Adrenal gland (tissue), 5 donors: ENCODE data around the gene B4GALT1.

Experiments
- POLR2A ChIP-seq, 2 donors: fragments of 450-650 bp; IDR thresholded peaks; one replicate each; pipeline ENCODE4 v1.6.1; 2017; ENCODE audit warnings: antibody characterized with exemption in 2 of 2, mild to moderate bottlenecking in 2 of 2, moderate library complexity in 1 of 2
- TF ChIP-seq, protein P1 (sequence below), 6 experiments: fragments of 450-650 bp in 4 of 6; fragments of 200-600 bp in 2 of 6; sonication (generic) in 1 of 6; IDR thresholded peaks; 1 replicate in 5 of 6; 2 replicates in 1 of 6; pipeline versions ENCODE4 v1.5.1 to v1.8.0; 2016 to 2021; ENCODE audit warnings: antibody characterized with exemption in 6 of 6, mild to moderate bottlenecking in 2 of 6, moderate library complexity in 1 of 6
- donor health status: DM: no; HTN: no; CAD: no.

DNA sequence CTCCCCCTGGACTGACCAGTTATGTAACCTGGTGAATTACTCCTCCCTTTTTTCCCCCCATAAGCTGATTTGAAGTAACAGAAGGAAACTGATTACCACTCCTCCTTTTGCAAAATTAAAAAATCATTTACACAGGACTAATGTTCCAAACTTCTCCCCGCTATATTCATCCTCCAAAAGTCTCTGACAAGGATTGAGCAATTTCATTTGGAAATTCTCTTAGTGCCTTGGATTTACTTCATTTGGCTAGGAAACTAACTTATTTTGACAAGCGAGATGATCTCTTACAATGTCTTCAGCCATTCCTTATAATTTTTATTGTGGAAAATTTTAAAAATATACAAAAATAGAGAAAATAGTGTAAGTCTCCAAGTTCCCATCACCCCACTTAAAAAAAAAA is 15.4 kb upstream of the B4GALT1 start:
- TF ChIP-seq, protein P1, sequence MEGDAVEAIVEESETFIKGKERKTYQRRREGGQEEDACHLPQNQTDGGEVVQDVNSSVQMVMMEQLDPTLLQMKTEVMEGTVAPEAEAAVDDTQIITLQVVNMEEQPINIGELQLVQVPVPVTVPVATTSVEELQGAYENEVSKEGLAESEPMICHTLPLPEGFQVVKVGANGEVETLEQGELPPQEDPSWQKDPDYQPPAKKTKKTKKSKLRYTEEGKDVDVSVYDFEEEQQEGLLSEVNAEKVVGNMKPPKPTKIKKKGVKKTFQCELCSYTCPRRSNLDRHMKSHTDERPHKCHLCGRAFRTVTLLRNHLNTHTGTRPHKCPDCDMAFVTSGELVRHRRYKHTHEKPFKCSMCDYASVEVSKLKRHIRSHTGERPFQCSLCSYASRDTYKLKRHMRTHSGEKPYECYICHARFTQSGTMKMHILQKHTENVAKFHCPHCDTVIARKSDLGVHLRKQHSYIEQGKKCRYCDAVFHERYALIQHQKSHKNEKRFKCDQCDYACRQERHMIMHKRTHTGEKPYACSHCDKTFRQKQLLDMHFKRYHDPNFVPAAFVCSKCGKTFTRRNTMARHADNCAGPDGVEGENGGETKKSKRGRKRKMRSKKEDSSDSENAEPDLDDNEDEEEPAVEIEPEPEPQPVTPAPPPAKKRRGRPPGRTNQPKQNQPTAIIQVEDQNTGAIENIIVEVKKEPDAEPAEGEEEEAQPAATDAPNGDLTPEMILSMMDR (IDR thresholded peaks at IDR 0.05) = no peak
- no peak for TF ChIP-seq POLR2A (IDR thresholded peaks at IDR 0.05)
